K562 (cell line): ENCODE measurements around the gene TARM1.

ENCODE experiments used
- ATF3 ChIP-seq, 2 experiments: fragments of 450-650 bp in 1 of 2; sonication (generic) in 1 of 2; formaldehyde crosslinking in 1 of 2; IDR thresholded peaks in 1 of 2; conservative IDR thresholded peaks in 1 of 2; 2 replicates each; pipeline versions ENCODE4 v1.6.1 to v1.8.1; 2016 to 2023; ENCODE audit warnings: mild to moderate bottlenecking in 2 of 2, moderate library complexity in 2 of 2, inconsistent platforms in 1 of 2, missing genetic modification reagents in 1 of 2
- CBX5 ChIP-seq: IDR thresholded peaks from 2 replicates; pipeline ENCODE4 v1.6.1; 2014; ENCODE audit warnings: low read depth, borderline replicate concordance
- CTCF ChIP-seq, 3 experiments: IDR thresholded peaks in 2 of 3; conservative IDR thresholded peaks in 1 of 3; 2 replicates each; pipeline ENCODE4 v1.5.1; 2011 to 2012; ENCODE audit warnings: low read length in 3 of 3, mild to moderate bottlenecking in 3 of 3, control low read depth in 2 of 3, improper control_type of control experiment in 1 of 3, inconsistent platforms in 1 of 3, low read depth in 1 of 3, mixed read lengths in 1 of 3, moderate library complexity in 1 of 3; ENCODE audit not compliant: insufficient read depth in 2 of 3
- HMGXB4 ChIP-seq: sonication (generic); formaldehyde crosslinking; IDR thresholded peaks from 2 replicates; pipeline ENCODE4 v1.8.1; 2023; ENCODE audit warnings: mild to moderate bottlenecking, missing genetic modification reagents
- KAT2B ChIP-seq: IDR thresholded peaks from one replicate; pipeline ENCODE4 v1.6.1; 2012; ENCODE audit warnings: low read depth, mild to moderate bottlenecking, control low read depth, inconsistent platforms, low read length, moderate library complexity
- POLR2AphosphoS5 ChIP-seq: IDR thresholded peaks from 2 replicates; pipeline ENCODE4 v1.6.1; 2011; ENCODE audit warnings: mild to moderate bottlenecking, low read depth, low read length, moderate library complexity; ENCODE audit not compliant: control insufficient read depth, insufficient read depth
- ZNF431 ChIP-seq: sonication (generic); formaldehyde crosslinking; IDR thresholded peaks from 2 replicates; pipeline ENCODE4 v1.8.0; 2022; ENCODE audit warnings: mild to moderate bottlenecking, missing genetic modification reagents

GRCh38 chr19:54024660-54025059, 56.5 kb downstream of the TARM1 start:
- TF ChIP-seq ZNF431 (CRISPR knock-in tag) = no peak
- no peak for TF ChIP-seq KAT2B
- no peak for TF ChIP-seq CTCF (IDR thresholded peaks at IDR 0.05 in 2 of 3, conservative IDR thresholded peaks at IDR 0.05 in 1 of 3; ENCODE audit: insufficient read depth in 2 of 3, low read depth in 1 of 3, low read length in 3 of 3)
- no peak for TF ChIP-seq HMGXB4 (CRISPR knock-in tag)
- TF ChIP-seq ATF3 (IDR thresholded peaks at IDR 0.05) = no peak
- no peak for TF ChIP-seq ATF3 (CRISPR knock-in tag; conservative IDR thresholded peaks at IDR 0.05)
- TF ChIP-seq POLR2AphosphoS5 = no peak
- TF ChIP-seq CBX5 = no peak
